Mucosa of descending colon (tissue), 3 donors: Measurements from ENCODE around the gene NIBAN1. TPM values are rescaled to one million over a fixed set of nuclear protein-coding genes. Genes with fewer than 3 reads are reported as not detected.

Experiments
- ATAC-seq: fragments of 200-7000 bp; cut with Tn5 transposase; one replicate; pipeline ENCODE4 v1.9.1; 2020; ENCODE audit warnings: mild to moderate bottlenecking, moderate library complexity
- DNase-seq, 3 donors: peaks; one replicate each; pipeline ENCODE4 v3.0.0-alpha.2; 2020
- H3K36me3 ChIP-seq: fragments of 200-600 bp; one replicate; pipeline ENCODE4 v1.8.0; 2021; ENCODE audit warnings: low read depth, mild to moderate bottlenecking
- H3K4me1 ChIP-seq: fragments of 200-600 bp; one replicate; pipeline ENCODE4 v1.8.0; 2021; ENCODE audit warnings: low read depth, mild to moderate bottlenecking
- H3K4me3 ChIP-seq: fragments of 200-600 bp; one replicate; pipeline ENCODE4 v1.8.0; 2021; ENCODE audit warnings: mild to moderate bottlenecking
- H3K9me3 ChIP-seq: fragments of 200-600 bp; one replicate; pipeline ENCODE4 v1.8.0; 2021; ENCODE audit warnings: mild to moderate bottlenecking
- CTCF ChIP-seq: fragments of 200-600 bp; IDR thresholded peaks from one replicate; pipeline ENCODE4 v1.8.0; 2022; ENCODE audit warnings: antibody characterized with exemption, mild to moderate bottlenecking
- intact Hi-C, 2 donors: fragments of 100-400 bp; cut with DNase I in 1 of 2; cut with micrococcal nuclease in 1 of 2; formaldehyde crosslinking; loops; one replicate each; pipeline versions ENCODE4 v1.11.0 to v1.11.1; 2022; cut with DNase I, micrococcal nuclease
- total RNA-seq, 3 donors: library from RNA; stranded (reverse); fragmentation: NEBNext Ultra II Directional in 2 of 3; extraction: Animal tissue kit (Norgen Biotek cat#: 25700) in 2 of 3; gene quantifications; one replicate each; pipeline versions ENCODE4 v1.2.1 to v1.2.4, GENCODE V29; 2021 to 2023
- donor health status: DM: no; HTN: no; CAD: no; lungs with moderate emphysema.
- donor health status: DM: no; HTN: no; CAD: no.
- donor health status: DM: no; HTN: yes; CAD: no.

Gene NIBAN1
- total RNA-seq, 3 donors from 2014 or later = 6.5 to 209 (median 17.2) TPM

- Histone ChIP-seq H3K4me3 (no peak overlapping the region), H3K36me3 (no peaks in the 10 kb centered on the region), H3K9me3 (no peaks in the 10 kb centered on the region), H3K4me1 (no peaks in the 10 kb centered on the region)
- ATAC-seq = no peak
- intact Hi-C loops = no loop called here
- TF ChIP-seq CTCF = no peak
- DNase-seq = no peak
These were observed 32.9 kb downstream of the NIBAN1 start for GRCh38 chr1:184941410-184941733.

DNA sequence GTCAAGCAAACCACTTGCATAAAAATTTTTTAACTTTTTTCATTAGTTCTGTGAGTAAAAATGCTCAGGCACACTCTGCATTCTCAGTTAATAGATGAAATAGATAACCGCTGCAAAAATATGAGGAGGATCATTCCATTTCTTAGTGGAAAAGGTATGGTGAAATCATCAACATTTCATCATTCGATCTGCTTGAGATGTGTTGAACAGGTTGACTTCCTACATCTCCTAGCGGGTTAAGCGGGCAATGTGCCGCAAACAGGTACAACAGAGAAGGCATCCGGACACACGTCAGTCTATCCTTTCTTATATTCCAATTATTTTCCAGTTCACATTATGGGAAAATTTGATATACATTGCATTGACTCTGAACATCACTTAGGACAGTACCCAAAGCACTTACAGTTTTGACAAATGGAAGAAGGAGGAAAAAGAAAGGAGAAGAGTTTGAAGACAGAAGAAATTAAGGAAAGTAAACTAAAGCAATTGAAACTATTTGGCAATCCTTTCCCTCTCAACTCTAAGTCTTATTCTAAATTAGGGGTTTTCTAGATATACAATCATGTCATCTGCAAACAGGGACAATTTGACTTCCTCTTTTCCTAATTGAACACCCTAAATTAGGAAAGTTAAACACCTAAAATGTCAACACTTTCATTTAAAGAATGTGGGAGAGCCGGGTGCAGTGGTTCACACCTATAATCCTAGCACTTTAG lies 33.5 kb downstream of the NIBAN1 start:
- intact Hi-C loops = no loop called here
- ATAC-seq (no peak), DNase-seq (no peak)
- no peak for TF ChIP-seq CTCF
- Histone ChIP-seq H3K4me3 (no peak overlapping the region), H3K9me3 (no peaks in the 10 kb centered on the region), H3K36me3 (no peaks in the 10 kb centered on the region), H3K4me1 (no peaks in the 10 kb centered on the region)

- DNase-seq = no peak
- no peak for ATAC-seq
- H3K4me3 ChIP-seq = no peak overlapping the region
- intact Hi-C loops = no loop called here
- no peak for TF ChIP-seq CTCF
- H3K4me1 ChIP-seq = no peaks in the 10 kb centered on the region
- no peaks in the 10 kb centered on the region for H3K36me3 ChIP-seq
- no peaks in the 10 kb centered on the region for H3K9me3 ChIP-seq
These were observed 34.1 kb downstream of the NIBAN1 start for GRCh38 chr1:184940226-184940625.

GRCh38 chr1:184937729-184938128 lies 36.6 kb downstream of the NIBAN1 start:
- no peaks in the 10 kb centered on the region for H3K4me1 ChIP-seq
- no peaks in the 10 kb centered on the region for H3K36me3 ChIP-seq
- intact Hi-C loops = no loop called here
- ATAC-seq (no peak), DNase-seq (no peak)
- no peaks in the 10 kb centered on the region for H3K9me3 ChIP-seq
- no peak for TF ChIP-seq CTCF
- H3K4me3 ChIP-seq = no peak overlapping the region

DNA sequence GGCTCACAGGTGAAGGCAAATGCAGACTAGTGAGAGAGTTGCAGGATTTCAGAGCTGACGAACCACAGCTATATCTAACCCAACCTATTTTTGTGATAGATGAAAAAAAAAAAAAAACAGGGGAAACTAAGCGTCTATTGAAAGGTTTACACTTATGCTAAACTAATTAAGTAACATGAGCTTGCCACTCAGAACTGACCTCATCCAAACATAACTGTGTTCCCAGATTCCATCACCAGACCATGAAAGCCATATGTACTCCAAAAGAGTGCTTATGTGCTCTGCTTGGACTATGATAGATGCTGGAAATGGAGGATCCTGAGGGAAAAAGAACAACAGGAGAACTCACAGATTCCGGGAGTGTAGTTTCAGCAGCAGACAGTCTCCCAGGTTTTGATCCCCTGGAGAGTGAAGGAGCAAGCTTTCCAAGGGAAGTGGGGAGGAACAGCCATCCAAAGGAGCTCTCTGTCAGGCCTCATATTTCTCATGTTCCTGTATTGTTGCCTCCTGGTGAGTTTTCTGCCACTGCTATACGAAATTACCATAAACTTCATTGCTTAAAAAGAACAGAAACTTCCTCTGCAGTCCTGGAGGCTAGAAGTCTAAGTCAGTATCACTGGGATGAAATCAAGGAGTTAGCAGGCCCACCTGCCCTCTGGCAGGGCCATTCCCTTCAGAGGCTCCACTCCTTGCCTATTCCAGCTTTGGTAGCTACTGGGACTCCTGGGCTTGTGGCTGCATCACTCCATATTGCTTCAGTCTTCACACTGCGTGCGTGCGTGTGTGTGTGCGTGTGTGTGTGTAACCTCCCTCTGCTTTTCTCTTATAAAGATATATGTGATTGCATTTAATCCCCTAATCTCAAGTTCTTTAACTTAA lies 38.1 kb downstream of the NIBAN1 start:
- H3K4me1 ChIP-seq = no peaks in the 10 kb centered on the region
- DNase-seq (no peak), ATAC-seq (no peak)
- TF ChIP-seq CTCF = no peak
- H3K9me3 ChIP-seq = no peaks in the 10 kb centered on the region
- H3K4me3 ChIP-seq = no peak overlapping the region
- no peaks in the 10 kb centered on the region for H3K36me3 ChIP-seq
- intact Hi-C loops = no loop called here
